ENCODE measurements around the gene RMND5B. TPM values are rescaled to one million over a fixed set of nuclear protein-coding genes. Genes with fewer than 3 reads are reported as not detected.
"Not testable (repeated sequence)": the region's sequence is repeated elsewhere in the genome, so short reads cannot be mapped to it uniquely, and the experiment has no call there.

RMND5B gene, protein sequence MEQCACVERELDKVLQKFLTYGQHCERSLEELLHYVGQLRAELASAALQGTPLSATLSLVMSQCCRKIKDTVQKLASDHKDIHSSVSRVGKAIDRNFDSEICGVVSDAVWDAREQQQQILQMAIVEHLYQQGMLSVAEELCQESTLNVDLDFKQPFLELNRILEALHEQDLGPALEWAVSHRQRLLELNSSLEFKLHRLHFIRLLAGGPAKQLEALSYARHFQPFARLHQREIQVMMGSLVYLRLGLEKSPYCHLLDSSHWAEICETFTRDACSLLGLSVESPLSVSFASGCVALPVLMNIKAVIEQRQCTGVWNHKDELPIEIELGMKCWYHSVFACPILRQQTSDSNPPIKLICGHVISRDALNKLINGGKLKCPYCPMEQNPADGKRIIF
- total RNA-seq (10 to 100 TPM; 27.9 to 28.8 TPM), polyA plus RNA-seq (22.0 TPM)

DNA sequence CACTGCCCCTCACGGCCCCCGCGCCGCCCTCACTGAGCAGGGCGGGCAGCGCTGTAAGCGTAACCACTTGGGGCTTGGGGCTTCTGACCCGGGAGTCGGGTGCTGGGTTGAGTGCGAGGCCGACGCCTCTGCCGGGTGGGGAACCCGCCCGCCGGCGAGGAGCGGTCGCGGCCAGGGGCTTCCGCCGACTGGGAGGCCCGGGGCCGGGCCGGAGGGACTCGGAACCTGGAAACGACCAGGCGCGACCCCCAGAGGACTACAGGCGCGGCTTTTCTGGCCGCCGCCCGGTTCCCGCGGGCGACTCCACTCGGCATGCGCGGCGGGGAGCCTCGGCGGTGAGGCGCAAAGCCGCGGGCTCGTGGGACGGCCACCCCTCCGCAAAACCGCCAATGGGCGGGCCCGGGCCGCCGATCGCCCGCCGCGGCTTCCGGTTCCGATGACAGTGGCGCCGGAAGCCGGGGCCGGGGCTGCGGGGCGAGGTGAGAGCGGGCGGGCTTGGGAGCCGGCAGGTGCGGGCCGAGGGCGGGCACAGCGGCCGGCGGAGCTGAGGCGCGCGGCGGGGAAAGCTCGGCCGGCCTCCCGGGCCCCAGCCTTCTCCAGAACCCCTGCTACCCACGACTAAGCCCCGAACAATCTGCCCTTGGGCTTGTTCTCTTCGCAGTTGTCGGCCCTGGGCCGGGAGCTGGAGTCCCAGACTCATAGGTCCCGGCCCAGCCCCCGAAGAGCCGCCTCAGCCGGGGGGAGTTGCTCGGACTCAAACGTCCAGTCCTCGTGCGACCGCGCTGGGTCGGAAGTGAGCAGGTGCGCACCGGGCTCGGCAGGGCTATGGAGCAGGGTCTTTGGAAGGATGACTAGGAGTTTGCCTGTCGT lies at the start of gene RMND5B:
TSS of gene RMND5B (plus strand) at position 439 of the 870 bp plus-strand sequence. CDS start 7,106 bp downstream, outside the sequence.
- DNase-seq: peak; percentile 64 to 81 (median 75)
- no peaks in the 10 kb centered on the region for H3K9me3 Mint-ChIP-seq
- Histone ChIP-seq H3K27me3 (ENCODE audit: insufficient read depth, low read length, poor library complexity, severe bottlenecking) (no peaks in the 10 kb centered on the region), H3K36me3 (ENCODE audit: insufficient read depth, low read length) (no peaks in the 10 kb centered on the region), H3K4me3 (ENCODE audit: low read length) (peak within 1 kb of the TSS; percentile 66), H3K9me3 (ENCODE audit: low read length) (no peaks in the 10 kb centered on the region), H3K4me1 (ENCODE audit: insufficient read depth, low read length) (peaks cover 7% of the 10 kb centered on the region), H3K27ac (ENCODE audit: low read depth, low read length) (peak within 1 kb of the TSS; percentile 80)
- POLR2A ChIA-PET: interaction anchor here (0.7 to 1.8 kb wide), 5 partner anchors 10 to 83 kb away, joined by 3 to 6 read pairs (median 3); partner anchors contain the start of gene NHP2
- H3K4me3 Mint-ChIP-seq: peak within 1 kb of the TSS; percentile 72 to 87 (median 84)
- peaks cover 0 to 17% (median 7%) of the 10 kb centered on the region in 3 donors for H3K36me3 Mint-ChIP-seq
- peak within 1 kb of the TSS; percentile 75 to 95 (median 88) for H3K27ac Mint-ChIP-seq
- H3K27me3 Mint-ChIP-seq: peaks cover 0 to 5% of the 10 kb centered on the region in 2 donors
- CTCF ChIA-PET: interaction anchor here (0.6 to 2.0 kb wide), 4 partner anchors 10 to 53 kb away, joined by 3 to 13 read pairs (median 4); no protein-coding TSS in a partner anchor
- peaks cover 18 to 33% (median 31%) of the 10 kb centered on the region in 3 donors for H3K4me1 Mint-ChIP-seq

DNA sequence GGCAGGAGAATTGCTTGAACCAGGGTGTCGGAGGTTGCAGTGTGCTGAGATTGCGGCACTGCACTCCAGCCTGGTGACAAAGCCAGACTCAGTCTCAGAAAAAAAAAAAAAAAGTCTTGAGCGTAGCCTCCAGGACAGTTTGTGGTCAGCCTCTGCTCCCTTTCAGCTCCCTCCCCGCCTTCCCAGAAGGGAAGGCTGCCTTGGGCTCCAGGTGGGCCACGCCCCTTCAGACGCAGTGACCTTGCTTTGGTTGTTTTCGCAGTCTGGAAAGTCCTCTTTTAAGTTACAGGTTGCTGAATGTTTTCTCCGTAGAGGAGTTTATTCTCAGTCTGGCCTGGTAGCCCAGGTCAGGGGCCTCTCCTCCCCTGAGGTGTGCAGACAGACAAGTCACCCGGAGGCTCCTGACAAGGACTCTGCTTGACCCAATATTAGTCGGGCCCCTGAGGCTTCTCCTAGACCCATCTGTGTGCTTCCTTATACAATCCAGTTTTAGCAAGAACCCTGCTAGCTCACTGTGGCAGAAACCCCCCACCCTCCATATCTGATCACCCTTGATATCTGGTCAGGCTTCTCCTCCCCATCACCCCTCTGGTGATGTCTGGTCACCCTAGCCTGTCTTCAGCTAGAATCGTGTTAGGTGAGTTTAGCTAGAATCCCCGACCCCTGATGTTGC lies 49.1 kb upstream of the RMND5B start:
- no peaks in the 10 kb centered on the region for H3K36me3 Mint-ChIP-seq
- no peak overlapping the region for H3K4me3 Mint-ChIP-seq

DNA sequence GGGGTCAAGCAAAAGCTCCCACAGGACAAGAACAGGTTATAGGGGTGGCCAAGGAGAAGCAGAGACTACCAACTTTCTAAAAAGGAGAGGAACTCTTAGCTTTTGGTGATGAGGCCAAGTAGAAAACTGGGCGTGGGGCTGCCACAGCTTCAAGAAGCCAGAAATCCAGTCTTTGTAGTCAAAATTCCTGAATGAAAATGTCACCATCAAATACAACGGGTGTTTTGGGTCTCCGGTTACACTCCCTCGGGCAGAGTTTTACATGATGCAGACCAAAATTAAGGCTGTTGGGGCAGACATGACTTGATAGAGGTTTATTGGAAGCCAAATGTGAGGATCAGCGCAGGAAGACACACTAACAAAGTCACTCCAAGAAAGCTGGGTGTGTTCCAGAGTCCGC lies 46.9 kb upstream of the RMND5B start:
- no peak overlapping the region for H3K27ac ChIP-seq (ENCODE audit: low read depth, low read length)
- no peaks in the 10 kb centered on the region for H3K36me3 ChIP-seq (ENCODE audit: insufficient read depth, low read length)
- CTCF ChIA-PET: no interaction called here
- no peaks in the 10 kb centered on the region for H3K9me3 ChIP-seq (ENCODE audit: low read length)
- peaks cover 9 to 20% of the 10 kb centered on the region in 2 donors for H3K27me3 Mint-ChIP-seq
- H3K4me3 Mint-ChIP-seq: no peak overlapping the region
- no peaks in the 10 kb centered on the region for H3K36me3 Mint-ChIP-seq
- H3K4me1 Mint-ChIP-seq: no peaks in the 10 kb centered on the region
- no peaks in the 10 kb centered on the region for H3K27me3 ChIP-seq (ENCODE audit: insufficient read depth, low read length, poor library complexity, severe bottlenecking)
- DNase-seq: no peak
- H3K4me3 ChIP-seq (ENCODE audit: low read length): no peak overlapping the region
- POLR2A ChIA-PET: no interaction called here
- no peak overlapping the region for H3K27ac Mint-ChIP-seq
- no peaks in the 10 kb centered on the region for H3K4me1 ChIP-seq (ENCODE audit: insufficient read depth, low read length)
- H3K9me3 Mint-ChIP-seq: no peaks in the 10 kb centered on the region

More for the DNA sequence above, 49.1 kb upstream of the RMND5B start:
- Mint-ChIP-seq H3K27ac (peak overlapping the region in 1 of 8 donors; percentile 26), H3K27me3 (peaks cover 3 to 13% of the 10 kb centered on the region in 2 donors), H3K9me3 (no peaks in the 10 kb centered on the region), H3K4me1 (no peaks in the 10 kb centered on the region)
- H3K9me3 ChIP-seq (ENCODE audit: low read length): no peaks in the 10 kb centered on the region
- H3K27me3 ChIP-seq (ENCODE audit: insufficient read depth, low read length, poor library complexity, severe bottlenecking): no peaks in the 10 kb centered on the region
- ChIA-PET POLR2A (no interaction called here), CTCF (interaction anchor here (1.1 to 1.2 kb wide), 2 partner anchors 12 to 81 kb away, joined by 3 read pairs; no protein-coding TSS in a partner anchor)
- no peak overlapping the region for H3K27ac ChIP-seq (ENCODE audit: low read depth, low read length)
- H3K4me3 ChIP-seq (ENCODE audit: low read length): no peak overlapping the region
- H3K36me3 ChIP-seq (ENCODE audit: insufficient read depth, low read length): no peaks in the 10 kb centered on the region
- H3K4me1 ChIP-seq (ENCODE audit: insufficient read depth, low read length): no peaks in the 10 kb centered on the region
- no peak for DNase-seq

DNA sequence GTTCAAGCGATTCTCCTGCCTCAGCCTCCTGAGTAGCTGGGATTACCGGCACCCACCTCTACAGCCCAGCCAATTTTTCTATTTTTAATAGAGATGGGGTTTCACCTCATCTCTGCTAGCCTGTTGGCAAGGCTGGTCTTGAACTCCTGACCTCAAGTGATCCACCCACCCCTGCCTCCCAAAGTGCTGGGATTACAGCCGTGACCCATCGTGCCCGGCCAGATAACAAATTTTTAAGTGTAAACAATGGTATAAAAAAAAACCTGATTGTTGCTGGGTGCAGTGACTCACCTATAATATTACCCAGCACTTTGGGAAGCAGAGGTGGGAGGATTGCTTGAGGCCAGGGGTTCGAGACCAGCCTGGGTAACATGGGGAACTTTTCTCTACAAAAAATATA lies 45.5 kb upstream of the RMND5B start:
- CTCF ChIA-PET: no interaction called here
- Mint-ChIP-seq H3K9me3 (no peaks in the 10 kb centered on the region), H3K27ac (no peak overlapping the region), H3K4me3 (no peak overlapping the region), H3K4me1 (no peaks in the 10 kb centered on the region), H3K27me3 (peaks cover 9 to 25% of the 10 kb centered on the region in 2 donors), H3K36me3 (no peaks in the 10 kb centered on the region)
- H3K27ac ChIP-seq (ENCODE audit: low read depth, low read length): no peak overlapping the region
- H3K27me3 ChIP-seq (ENCODE audit: insufficient read depth, low read length, poor library complexity, severe bottlenecking): no peaks in the 10 kb centered on the region
- H3K4me1 ChIP-seq (ENCODE audit: insufficient read depth, low read length): no peaks in the 10 kb centered on the region
- no peak overlapping the region for H3K4me3 ChIP-seq (ENCODE audit: low read length)
- DNase-seq: no peak
- H3K9me3 ChIP-seq (ENCODE audit: low read length): no peaks in the 10 kb centered on the region
- H3K36me3 ChIP-seq (ENCODE audit: insufficient read depth, low read length): no peaks in the 10 kb centered on the region
- POLR2A ChIA-PET: no interaction called here

DNA sequence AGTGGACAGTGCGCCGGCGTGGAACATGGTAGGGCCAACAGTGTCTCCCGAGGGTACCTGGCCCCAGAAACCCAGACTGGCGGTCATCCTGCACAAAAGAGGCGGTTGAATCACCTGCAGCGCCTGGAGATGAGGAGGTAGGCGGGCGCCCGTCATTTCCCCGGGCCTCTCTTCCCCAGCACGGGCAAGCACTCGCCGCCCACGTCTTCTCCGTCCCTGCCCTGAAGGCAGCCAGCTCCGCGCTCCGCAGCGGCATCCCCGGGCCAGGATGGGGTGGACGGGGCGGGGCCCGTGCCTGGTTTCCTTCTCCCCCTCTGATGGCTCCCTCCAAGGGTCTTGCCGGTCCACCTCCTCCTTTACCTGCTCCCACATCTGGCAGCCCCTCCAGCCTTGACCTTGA lies 44.5 kb upstream of the RMND5B start:
- no peaks in the 10 kb centered on the region for H3K4me1 Mint-ChIP-seq
- H3K27ac Mint-ChIP-seq: no peak overlapping the region
- Histone ChIP-seq H3K9me3 (ENCODE audit: low read length) (no peaks in the 10 kb centered on the region), H3K4me3 (ENCODE audit: low read length) (no peak overlapping the region), H3K27ac (ENCODE audit: low read depth, low read length) (no peak overlapping the region), H3K4me1 (ENCODE audit: insufficient read depth, low read length) (no peaks in the 10 kb centered on the region), H3K27me3 (ENCODE audit: insufficient read depth, low read length, poor library complexity, severe bottlenecking) (no peaks in the 10 kb centered on the region), H3K36me3 (ENCODE audit: insufficient read depth, low read length) (no peaks in the 10 kb centered on the region)
- peaks cover 8 to 25% of the 10 kb centered on the region in 2 donors for H3K27me3 Mint-ChIP-seq
- POLR2A ChIA-PET: no interaction called here
- no peak for DNase-seq
- H3K36me3 Mint-ChIP-seq: no peaks in the 10 kb centered on the region
- no peak overlapping the region for H3K4me3 Mint-ChIP-seq
- CTCF ChIA-PET: interaction anchor here (1.0 kb wide), 1 partner anchor 10 kb away, joined by 3 read pairs; no protein-coding TSS in a partner anchor
- H3K9me3 Mint-ChIP-seq: peaks cover 0 to 3% (median 0%) of the 10 kb centered on the region in 5 donors

DNA sequence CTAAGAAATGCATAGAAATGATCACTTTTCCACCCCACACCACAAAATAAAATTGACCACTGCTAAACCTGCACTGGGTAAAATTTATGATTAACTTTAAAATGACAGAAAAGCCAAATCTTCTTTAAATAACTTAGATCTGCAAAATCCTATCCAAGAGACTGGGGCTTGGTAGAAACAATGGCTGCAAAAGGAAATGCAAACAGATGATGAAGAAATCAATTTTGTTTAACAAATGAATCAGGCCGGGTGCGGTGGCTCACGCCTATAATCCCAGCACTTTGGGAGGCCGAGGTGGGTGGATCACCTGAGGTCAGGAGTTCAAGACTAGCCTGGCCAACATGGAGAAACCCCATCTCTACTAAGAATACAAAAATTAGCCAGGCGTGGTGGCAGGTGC lies 43.6 kb upstream of the RMND5B start:
- H3K4me1 ChIP-seq (ENCODE audit: insufficient read depth, low read length); POLR2A ChIA-PET; H3K27me3 ChIP-seq (ENCODE audit: insufficient read depth, low read length, poor library complexity, severe bottlenecking); H3K36me3 Mint-ChIP-seq; H3K9me3 Mint-ChIP-seq; H3K9me3 ChIP-seq (ENCODE audit: low read length); H3K4me3 ChIP-seq (ENCODE audit: low read length); H3K27ac ChIP-seq (ENCODE audit: low read depth, low read length); H3K4me3 Mint-ChIP-seq; H3K27ac Mint-ChIP-seq; H3K4me1 Mint-ChIP-seq; H3K36me3 ChIP-seq (ENCODE audit: insufficient read depth, low read length); DNase-seq: not testable (repeated sequence)
- CTCF ChIA-PET: interaction anchor here (1.7 kb wide), 1 partner anchor 11 kb away, joined by 3 read pairs; no protein-coding TSS in a partner anchor
- peaks cover 6 to 25% of the 10 kb centered on the region in 2 donors for H3K27me3 Mint-ChIP-seq

DNA sequence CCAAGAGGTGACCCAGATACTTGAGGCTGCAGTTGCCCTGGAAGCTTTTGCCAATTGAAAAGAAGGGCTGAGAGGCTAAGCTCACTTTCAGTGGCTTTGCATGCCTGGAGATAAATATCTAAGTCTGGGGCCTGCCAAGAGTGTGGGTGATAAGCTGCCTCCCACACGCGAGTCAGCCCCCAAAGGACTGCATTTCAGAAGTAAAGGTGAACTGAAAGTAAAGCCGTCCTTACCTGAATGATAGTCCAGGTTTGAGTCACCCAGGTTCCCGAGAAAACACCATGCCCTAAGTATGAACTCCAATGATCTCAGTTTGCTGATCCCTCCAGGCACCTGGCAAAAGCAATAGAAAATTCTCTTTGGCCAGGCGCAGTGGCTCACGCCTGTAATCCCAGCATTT lies 40.0 kb upstream of the RMND5B start:
- CTCF ChIA-PET: interaction anchor here (1.2 to 2.3 kb wide), 4 partner anchors 14 to 53 kb away, joined by 4 to 11 read pairs (median 8); no protein-coding TSS in a partner anchor
- H3K4me3 ChIP-seq (ENCODE audit: low read length): no peak overlapping the region
- peaks cover 6 to 12% of the 10 kb centered on the region in 2 donors for H3K27me3 Mint-ChIP-seq
- no peak overlapping the region for H3K27ac ChIP-seq (ENCODE audit: low read depth, low read length)
- H3K4me1 ChIP-seq (ENCODE audit: insufficient read depth, low read length): peaks cover 13% of the 10 kb centered on the region
- DNase-seq: no peak
- no peaks in the 10 kb centered on the region for H3K36me3 ChIP-seq (ENCODE audit: insufficient read depth, low read length)
- H3K27ac Mint-ChIP-seq: no peak overlapping the region
- no peaks in the 10 kb centered on the region for H3K27me3 ChIP-seq (ENCODE audit: insufficient read depth, low read length, poor library complexity, severe bottlenecking)
- no peaks in the 10 kb centered on the region for H3K9me3 ChIP-seq (ENCODE audit: low read length)
- POLR2A ChIA-PET: no interaction called here
- peaks cover 0 to 4% (median 2%) of the 10 kb centered on the region in 5 donors for H3K9me3 Mint-ChIP-seq
- H3K4me3 Mint-ChIP-seq: no peak overlapping the region
- H3K36me3 Mint-ChIP-seq: no peaks in the 10 kb centered on the region
- H3K4me1 Mint-ChIP-seq: peaks cover 11 to 17% (median 15%) of the 10 kb centered on the region in 3 donors

Data from CD8-positive, alpha-beta memory T cell (primary cell).